WTC11 (cell line): ENCODE data around the gene B3GALNT1.

Experiments used
- ESRRA ChIP-seq: sonication (generic); formaldehyde crosslinking; IDR thresholded peaks from 2 replicates; pipeline ENCODE4 v1.8.1; 2022; ENCODE audit warnings: mild to moderate bottlenecking, missing genetic modification reagents, borderline replicate concordance
- SP1 ChIP-seq: sonication (generic); formaldehyde crosslinking; conservative IDR thresholded peaks from 2 replicates; pipeline ENCODE4 v1.8.1; 2022; ENCODE audit warnings: missing genetic modification reagents
- TEAD4 ChIP-seq: sonication (generic); formaldehyde crosslinking; IDR thresholded peaks from 2 replicates; pipeline ENCODE4 v1.8.0; 2022; ENCODE audit warnings: mild to moderate bottlenecking, missing genetic modification reagents
- TF ChIP-seq, protein P1 (sequence below): fragments of 200-600 bp; IDR thresholded peaks from 2 replicates; pipeline ENCODE4 v1.8.0; 2022; ENCODE audit warnings: antibody characterized with exemption
- TF ChIP-seq, protein P2 (sequence below): sonication (generic); formaldehyde crosslinking; IDR thresholded peaks from 2 replicates; pipeline ENCODE4 v1.8.0; 2022; ENCODE audit warnings: mild to moderate bottlenecking, missing genetic modification reagents

DNA sequence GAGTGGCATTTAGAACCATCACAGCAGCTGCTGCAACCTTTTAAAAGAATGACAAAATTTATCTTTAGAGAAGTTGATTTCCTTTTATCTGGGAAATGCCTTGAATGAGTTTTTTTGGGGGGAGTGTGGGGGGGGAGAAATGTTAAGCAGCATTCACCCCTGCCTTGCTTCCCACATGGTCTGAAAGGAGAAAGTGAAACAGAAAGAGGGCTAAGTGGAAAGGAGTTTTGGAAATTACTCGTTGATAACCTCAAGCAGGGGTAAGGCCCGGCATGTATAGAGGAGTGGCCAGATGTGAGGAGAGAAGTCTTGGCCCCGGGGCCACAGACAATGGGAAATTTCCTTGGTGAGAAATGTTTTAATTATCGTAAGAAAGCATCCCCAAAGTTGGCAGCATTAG is 23.5 kb downstream of the B3GALNT1 start:
- TF ChIP-seq, protein P1, sequence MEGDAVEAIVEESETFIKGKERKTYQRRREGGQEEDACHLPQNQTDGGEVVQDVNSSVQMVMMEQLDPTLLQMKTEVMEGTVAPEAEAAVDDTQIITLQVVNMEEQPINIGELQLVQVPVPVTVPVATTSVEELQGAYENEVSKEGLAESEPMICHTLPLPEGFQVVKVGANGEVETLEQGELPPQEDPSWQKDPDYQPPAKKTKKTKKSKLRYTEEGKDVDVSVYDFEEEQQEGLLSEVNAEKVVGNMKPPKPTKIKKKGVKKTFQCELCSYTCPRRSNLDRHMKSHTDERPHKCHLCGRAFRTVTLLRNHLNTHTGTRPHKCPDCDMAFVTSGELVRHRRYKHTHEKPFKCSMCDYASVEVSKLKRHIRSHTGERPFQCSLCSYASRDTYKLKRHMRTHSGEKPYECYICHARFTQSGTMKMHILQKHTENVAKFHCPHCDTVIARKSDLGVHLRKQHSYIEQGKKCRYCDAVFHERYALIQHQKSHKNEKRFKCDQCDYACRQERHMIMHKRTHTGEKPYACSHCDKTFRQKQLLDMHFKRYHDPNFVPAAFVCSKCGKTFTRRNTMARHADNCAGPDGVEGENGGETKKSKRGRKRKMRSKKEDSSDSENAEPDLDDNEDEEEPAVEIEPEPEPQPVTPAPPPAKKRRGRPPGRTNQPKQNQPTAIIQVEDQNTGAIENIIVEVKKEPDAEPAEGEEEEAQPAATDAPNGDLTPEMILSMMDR = no peak
- TF ChIP-seq TEAD4 (CRISPR knock-in tag) = no peak
- no peak for TF ChIP-seq SP1 (CRISPR knock-in tag)
- TF ChIP-seq ESRRA (CRISPR knock-in tag) = no peak
- TF ChIP-seq, protein P2, sequence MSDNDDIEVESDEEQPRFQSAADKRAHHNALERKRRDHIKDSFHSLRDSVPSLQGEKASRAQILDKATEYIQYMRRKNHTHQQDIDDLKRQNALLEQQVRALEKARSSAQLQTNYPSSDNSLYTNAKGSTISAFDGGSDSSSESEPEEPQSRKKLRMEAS (CRISPR knock-in tag) = no peak
